Activated T-cell treated with anti-CD3 and anti-CD28 coated beads, Interleukin-2, amount 50 U/mL, for 24 hours (primary cell): Measurements from ENCODE around the gene STK10.
"Not testable (repeated sequence)": the region's sequence is repeated elsewhere in the genome, so short reads cannot be mapped to it uniquely, and the experiment has no call there.

ENCODE experiments used
- DNase-seq: peaks from one replicate; pipeline ENCODE4 v3.0.0-alpha.2; 2020
- H3K27ac Mint-ChIP-seq: 2 replicates; pipeline ENCODE4 v1.8.0; 2020; ENCODE audit warnings: mild to moderate bottlenecking, mixed read lengths
- H3K27me3 Mint-ChIP-seq: 2 replicates; pipeline ENCODE4 v1.8.0; 2020; ENCODE audit warnings: mixed read lengths
- H3K36me3 Mint-ChIP-seq: 2 replicates; pipeline ENCODE4 v1.8.0; 2020; ENCODE audit warnings: low read depth, mixed read lengths
- H3K4me1 Mint-ChIP-seq: 2 replicates; pipeline ENCODE4 v1.8.0; 2020; ENCODE audit warnings: low read depth, mixed read lengths
- H3K4me3 Mint-ChIP-seq: 2 replicates; pipeline ENCODE4 v1.8.0; 2020; ENCODE audit warnings: mild to moderate bottlenecking, moderate library complexity, mixed read lengths
- H3K9me3 Mint-ChIP-seq: 2 replicates; pipeline ENCODE4 v1.8.0; 2020; ENCODE audit warnings: mixed read lengths

The STK10 gene

GRCh38 chr5:172205984-172206383, 18.0 kb upstream of the STK10 start:
- H3K27ac Mint-ChIP-seq, H3K4me3 Mint-ChIP-seq, H3K36me3 Mint-ChIP-seq: not testable (repeated sequence)

GRCh38 chr5:172200476-172200875, 12.5 kb upstream of the STK10 start:
- Mint-ChIP-seq H3K27me3 (peaks cover 14% of the 10 kb centered on the region), H3K27ac (no peak overlapping the region), H3K36me3 (no peaks in the 10 kb centered on the region), H3K9me3 (no peaks in the 10 kb centered on the region), H3K4me3 (no peak overlapping the region), H3K4me1 (no peaks in the 10 kb centered on the region)
- no peak for DNase-seq

More at GRCh38 chr5:172205984-172206383, 18.0 kb upstream of the STK10 start:
- not testable (repeated sequence) for H3K27me3 Mint-ChIP-seq, H3K9me3 Mint-ChIP-seq, DNase-seq, H3K4me1 Mint-ChIP-seq

DNA sequence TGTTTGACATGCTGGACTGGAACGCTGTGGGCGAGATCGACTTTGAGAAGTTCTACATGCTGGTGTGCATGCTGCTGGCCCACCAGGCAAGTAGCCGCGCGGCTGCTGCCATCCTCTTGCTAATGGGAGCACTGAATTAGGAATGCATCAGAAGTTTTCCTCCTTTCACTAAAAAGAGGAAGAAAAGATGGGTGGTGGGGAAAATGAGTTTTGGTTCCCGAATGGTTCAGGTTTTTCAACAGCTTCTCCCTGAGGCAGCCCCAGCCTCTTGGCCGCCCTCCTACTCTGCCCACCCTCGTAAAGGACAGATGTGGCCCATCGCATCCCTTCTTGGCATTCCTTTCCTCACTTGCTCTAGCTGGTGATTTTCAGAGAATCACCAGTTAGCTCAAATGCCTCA, 11.4 kb upstream of the STK10 start:
- Mint-ChIP-seq H3K27ac (no peak overlapping the region), H3K4me3 (no peak overlapping the region), H3K9me3 (no peaks in the 10 kb centered on the region), H3K4me1 (no peaks in the 10 kb centered on the region), H3K36me3 (no peaks in the 10 kb centered on the region), H3K27me3 (peaks cover 14% of the 10 kb centered on the region)
- no peak for DNase-seq

- not testable (repeated sequence) for H3K27ac Mint-ChIP-seq, DNase-seq, H3K36me3 Mint-ChIP-seq, H3K9me3 Mint-ChIP-seq, H3K4me1 Mint-ChIP-seq, H3K4me3 Mint-ChIP-seq
- H3K27me3 Mint-ChIP-seq, result peaks cover 14% of the 10 kb centered on the region
These were observed 9.8 kb upstream of the STK10 start for GRCh38 chr5:172197775-172198174.

DNA sequence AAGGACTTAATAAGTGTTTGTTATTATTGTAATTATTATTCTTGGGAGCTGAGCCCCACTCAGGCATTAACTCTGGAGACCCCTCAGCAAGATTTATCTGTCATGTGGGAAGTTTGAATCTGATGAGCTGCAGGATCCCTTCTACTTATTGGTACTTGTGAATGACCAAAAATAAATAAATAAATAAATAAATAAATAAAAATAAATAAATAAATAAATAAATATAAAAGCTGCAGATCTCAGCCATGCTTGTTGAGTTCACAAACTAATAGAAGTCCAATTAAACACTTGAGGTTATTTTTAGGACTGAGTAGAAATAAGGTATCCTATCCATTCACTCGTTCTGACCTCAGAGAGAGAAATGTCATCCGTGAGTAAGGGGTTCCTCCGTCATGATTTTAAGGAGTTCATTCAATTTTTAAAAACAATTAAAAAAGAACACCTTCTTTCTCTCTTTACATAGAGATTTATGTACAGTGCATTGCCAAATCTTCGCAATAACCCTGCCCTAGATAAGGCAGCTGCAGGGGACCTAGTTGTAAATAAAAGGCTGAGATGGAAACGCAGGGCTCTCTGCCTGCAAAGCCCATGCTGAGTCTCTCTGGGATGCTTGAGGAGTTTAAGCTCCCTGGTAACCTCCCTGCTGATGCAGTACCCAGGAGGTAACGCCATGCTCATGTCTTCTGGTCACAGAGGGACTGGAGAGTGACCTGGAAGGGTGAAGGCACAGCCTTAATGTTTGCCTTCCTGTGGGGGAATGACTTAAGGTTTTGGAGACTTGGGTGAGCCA, 7.2 kb upstream of the STK10 start:
- H3K36me3 Mint-ChIP-seq, result no peaks in the 10 kb centered on the region
- H3K4me3 Mint-ChIP-seq, result no peak overlapping the region
- no peak overlapping the region for H3K27ac Mint-ChIP-seq
- no peaks in the 10 kb centered on the region for H3K9me3 Mint-ChIP-seq
- peaks cover 14% of the 10 kb centered on the region for H3K27me3 Mint-ChIP-seq
- no peak for DNase-seq
- H3K4me1 Mint-ChIP-seq, result no peaks in the 10 kb centered on the region

DNA sequence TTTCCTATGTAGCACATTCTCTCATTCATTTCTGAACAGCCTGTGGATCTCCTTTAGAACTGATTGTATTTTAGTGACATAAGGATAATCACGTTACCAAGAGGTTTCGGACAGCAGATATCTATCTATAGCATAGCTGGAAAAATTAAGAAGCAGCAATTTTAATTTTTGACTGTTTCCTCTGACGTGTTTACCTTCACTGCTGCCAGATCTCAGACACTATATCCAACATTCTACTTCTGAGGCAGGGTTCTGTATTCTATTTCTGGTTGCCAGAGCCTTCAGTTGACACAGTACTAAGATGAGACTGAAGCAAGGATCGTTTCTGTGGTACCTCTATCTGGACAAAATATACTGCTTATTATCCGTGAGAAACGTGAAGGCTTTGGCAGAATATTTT, 5.8 kb upstream of the STK10 start, which contains the start of gene EFCAB9:
Gene EFCAB9, plus strand, starts transcription at position 301 of the 400 bp plus-strand sequence. Its CDS starts 1 bp downstream, at position 302.
- H3K4me1 Mint-ChIP-seq, result peaks cover 1% of the 10 kb centered on the region
- no peak within 1 kb of the TSS for H3K27ac Mint-ChIP-seq
- H3K4me3 Mint-ChIP-seq, result no peak within 1 kb of the TSS
- no peaks in the 10 kb centered on the region for H3K36me3 Mint-ChIP-seq
- no peak for DNase-seq
- H3K9me3 Mint-ChIP-seq, result no peaks in the 10 kb centered on the region
- H3K27me3 Mint-ChIP-seq, result peaks cover 9% of the 10 kb centered on the region

DNA sequence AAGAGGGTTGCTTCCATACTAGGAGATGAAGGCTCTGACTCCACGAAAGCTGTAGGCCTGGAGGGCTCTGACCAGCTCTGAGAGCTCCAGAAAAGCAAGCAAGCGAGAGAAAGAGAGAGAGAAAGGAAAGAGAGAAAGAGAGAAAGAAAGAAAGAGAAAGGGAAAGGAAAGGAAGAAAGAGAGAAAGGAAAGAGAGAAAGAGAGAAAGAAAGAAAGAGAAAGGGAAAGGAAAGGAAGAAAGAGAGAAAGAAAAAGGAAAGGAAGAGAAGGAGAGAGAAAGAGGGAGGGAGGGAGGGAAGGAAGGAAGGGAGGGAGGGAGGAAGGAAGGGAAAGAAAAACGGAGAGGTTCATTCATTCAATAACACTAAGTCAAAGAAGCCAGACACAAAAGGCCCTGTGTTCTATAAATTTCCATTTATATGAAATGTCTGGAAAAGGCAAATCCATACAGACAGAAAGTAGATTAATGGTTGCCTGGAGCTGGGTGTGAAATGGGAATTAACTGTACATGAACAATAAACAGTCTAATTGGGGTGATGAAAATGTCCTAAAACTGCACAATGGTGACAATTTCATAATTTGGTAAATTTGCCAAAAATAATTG, 1.8 kb upstream of the STK10 start:
- no peaks in the 10 kb centered on the region for H3K27me3 Mint-ChIP-seq
- peaks cover 19% of the 10 kb centered on the region for H3K4me1 Mint-ChIP-seq
- no peaks in the 10 kb centered on the region for H3K9me3 Mint-ChIP-seq
- H3K27ac Mint-ChIP-seq, result no peak overlapping the region
- H3K4me3 Mint-ChIP-seq, result no peak overlapping the region
- DNase-seq, result no peak
- H3K36me3 Mint-ChIP-seq, result peaks cover 32% of the 10 kb centered on the region

GRCh38 chr5:172188893-172189692, 1.1 kb upstream of the STK10 start:
- H3K4me1 Mint-ChIP-seq, result peaks cover 26% of the 10 kb centered on the region
- H3K4me3 Mint-ChIP-seq, result peak overlapping the region; percentile 99
- H3K27ac Mint-ChIP-seq, result no peak overlapping the region
- no peak for DNase-seq
- no peaks in the 10 kb centered on the region for H3K9me3 Mint-ChIP-seq
- H3K27me3 Mint-ChIP-seq, result no peaks in the 10 kb centered on the region
- H3K36me3 Mint-ChIP-seq, result peaks cover 38% of the 10 kb centered on the region

GRCh38 chr5:172187118-172188032, 649 bp downstream of the STK10 start:
- DNase-seq, result peak; percentile 79
- Mint-ChIP-seq H3K4me3 (peak overlapping the region; percentile 99), H3K4me1 (peaks cover 44% of the 10 kb centered on the region), H3K36me3 (peaks cover 54% of the 10 kb centered on the region), H3K9me3 (no peaks in the 10 kb centered on the region), H3K27ac (peak overlapping the region; percentile 98), H3K27me3 (no peaks in the 10 kb centered on the region)

GRCh38 chr5:172186114-172186695, 1.8 kb downstream of the STK10 start:
- peak overlapping the region; percentile 98 for H3K27ac Mint-ChIP-seq
- H3K4me3 Mint-ChIP-seq, result peak overlapping the region; percentile 99
- no peak for DNase-seq
- no peaks in the 10 kb centered on the region for H3K27me3 Mint-ChIP-seq
- H3K9me3 Mint-ChIP-seq, result no peaks in the 10 kb centered on the region
- peaks cover 50% of the 10 kb centered on the region for H3K4me1 Mint-ChIP-seq
- peaks cover 58% of the 10 kb centered on the region for H3K36me3 Mint-ChIP-seq

DNA sequence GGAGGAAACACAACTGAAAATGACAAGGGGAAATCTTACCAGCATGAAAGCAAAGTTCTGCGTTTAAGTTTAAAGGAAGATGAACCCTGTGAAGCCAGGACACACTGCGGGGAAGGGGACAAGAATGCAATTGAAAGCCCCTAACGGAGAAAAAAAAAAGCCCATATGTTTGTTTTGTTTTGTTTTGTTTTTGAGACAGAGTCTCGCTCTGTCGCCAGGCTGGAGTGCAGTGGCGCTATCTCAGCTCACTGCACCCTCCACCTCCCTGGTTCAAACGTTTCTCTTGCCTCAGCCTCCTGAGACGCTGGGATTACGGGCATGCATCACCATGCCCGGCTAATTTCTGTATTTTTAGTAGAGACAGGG, 2.9 kb downstream of the STK10 start:
- no peak for DNase-seq
- Mint-ChIP-seq H3K36me3 (peaks cover 64% of the 10 kb centered on the region), H3K27ac (peak overlapping the region; percentile 98), H3K27me3 (no peaks in the 10 kb centered on the region), H3K9me3 (no peaks in the 10 kb centered on the region), H3K4me1 (peaks cover 59% of the 10 kb centered on the region), H3K4me3 (peak overlapping the region; percentile 99)

DNA sequence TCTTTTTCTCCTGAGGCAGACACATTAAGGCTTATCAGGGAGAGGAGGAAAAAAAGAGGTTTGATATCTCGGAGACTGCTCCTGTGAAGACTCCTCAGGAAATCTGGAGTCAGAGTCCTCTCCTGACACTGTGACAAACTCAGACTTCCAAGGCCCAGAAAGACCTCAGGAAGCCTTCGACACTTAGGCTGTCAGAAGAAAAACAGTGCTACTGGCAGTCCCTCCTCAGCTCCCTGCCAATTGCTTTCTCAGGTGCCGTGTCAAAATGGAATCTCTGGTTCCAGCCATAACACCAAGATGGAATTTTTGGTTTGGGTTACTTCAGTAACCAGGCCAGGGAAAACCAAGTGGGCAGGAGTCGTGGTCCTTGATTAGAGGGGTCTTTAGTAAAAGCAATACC, 4.1 kb downstream of the STK10 start:
- Mint-ChIP-seq H3K4me1 (peaks cover 69% of the 10 kb centered on the region), H3K27me3 (no peaks in the 10 kb centered on the region), H3K9me3 (no peaks in the 10 kb centered on the region), H3K36me3 (peaks cover 64% of the 10 kb centered on the region), H3K27ac (peak overlapping the region; percentile 98), H3K4me3 (peak overlapping the region; percentile 99)
- no peak for DNase-seq

DNA sequence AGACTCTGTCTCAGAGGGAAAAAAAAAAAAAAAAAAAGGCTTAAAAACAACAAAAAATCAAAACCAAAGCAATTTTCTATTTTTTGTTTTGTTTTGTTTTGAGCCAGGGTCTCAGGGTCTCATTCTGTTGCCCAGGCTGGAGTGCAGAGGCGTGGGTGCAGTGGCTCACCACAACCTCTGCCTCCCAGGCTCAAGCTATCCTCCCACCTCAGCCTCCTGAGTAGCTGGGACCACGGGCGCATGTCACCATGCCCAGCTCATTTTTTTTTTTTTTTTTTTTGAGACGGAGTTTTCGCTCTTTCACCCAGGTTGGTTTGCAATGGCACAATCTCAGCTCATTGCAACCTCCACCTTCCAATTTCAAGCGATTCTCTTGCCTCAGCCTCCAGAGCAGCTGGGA, 5.7 kb downstream of the STK10 start:
- H3K27ac Mint-ChIP-seq, result peak overlapping the region; percentile 98
- H3K36me3 Mint-ChIP-seq, result peaks cover 66% of the 10 kb centered on the region
- DNase-seq, result no peak
- H3K4me1 Mint-ChIP-seq, result peaks cover 83% of the 10 kb centered on the region
- peak overlapping the region; percentile 15 for H3K4me3 Mint-ChIP-seq
- no peaks in the 10 kb centered on the region for H3K9me3 Mint-ChIP-seq
- no peaks in the 10 kb centered on the region for H3K27me3 Mint-ChIP-seq

DNA sequence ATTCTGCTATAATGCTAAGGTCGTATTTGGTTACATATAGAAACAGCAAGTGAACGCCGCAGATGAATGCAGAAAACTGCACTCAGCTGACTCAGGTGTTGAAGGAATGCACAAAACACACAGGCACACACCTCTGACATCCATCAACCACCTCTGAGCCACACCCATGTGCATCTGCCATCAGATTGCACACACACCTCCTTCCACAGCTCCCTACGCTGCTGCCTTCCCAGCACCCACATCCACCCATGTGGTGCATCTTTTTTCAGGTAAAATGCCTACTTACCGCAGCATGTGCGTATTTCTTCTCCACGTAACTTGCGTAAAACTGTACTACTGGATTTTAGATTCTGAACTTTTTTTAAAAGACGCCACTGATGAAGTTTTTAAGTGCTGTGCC, 7.1 kb downstream of the STK10 start:
- H3K4me1 Mint-ChIP-seq, result peaks cover 90% of the 10 kb centered on the region
- no peaks in the 10 kb centered on the region for H3K27me3 Mint-ChIP-seq
- peaks cover 65% of the 10 kb centered on the region for H3K36me3 Mint-ChIP-seq
- DNase-seq, result no peak
- H3K9me3 Mint-ChIP-seq, result no peaks in the 10 kb centered on the region
- H3K27ac Mint-ChIP-seq, result peak overlapping the region; percentile 95
- peak overlapping the region; percentile 86 for H3K4me3 Mint-ChIP-seq
